ENCODE measurements around the gene RHEX. TPM values are rescaled to one million over a fixed set of nuclear protein-coding genes. Genes with fewer than 3 reads are reported as not detected.

RHEX gene
- not detected in 2 replicates for total RNA-seq

DNA sequence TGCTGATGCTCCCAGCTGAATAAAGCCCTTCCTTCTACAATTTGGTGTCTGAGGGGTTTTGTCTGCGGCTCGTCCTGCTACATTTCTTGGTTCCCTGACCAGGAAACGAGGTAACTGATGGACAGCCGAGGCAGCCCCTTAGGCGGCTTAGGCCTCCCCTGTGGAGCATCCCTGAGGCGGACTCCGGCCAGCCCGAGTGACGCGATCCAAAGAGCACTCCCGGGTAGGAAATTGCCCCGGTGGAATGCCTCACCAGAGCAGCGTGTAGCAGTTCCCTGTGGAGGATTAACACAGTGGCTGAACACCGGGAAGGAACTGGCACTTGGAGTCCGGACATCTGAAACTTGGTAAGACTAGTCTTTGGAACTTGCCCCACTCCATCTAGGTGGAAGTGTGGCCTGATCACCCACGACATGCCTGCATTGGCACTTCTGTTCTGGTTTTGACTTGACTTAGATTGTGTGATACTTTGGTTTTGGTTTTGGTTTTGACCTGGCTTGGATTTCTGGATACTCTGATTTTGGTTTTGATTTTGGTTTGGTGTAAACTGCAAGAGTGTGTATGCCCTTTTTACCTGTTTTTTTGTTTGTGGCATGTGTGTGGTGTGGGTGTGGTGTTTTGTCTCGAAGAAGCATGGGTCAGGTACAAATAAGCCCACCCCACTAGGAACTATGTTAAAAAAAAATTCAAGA is at the start of gene RHEX:
RHEX (plus strand) TSS at position 255 of the 692 bp plus-strand sequence. CDS start 44,656 bp downstream, outside the sequence.

GRCh38 chr1:206023695-206024094 is 29.3 kb upstream of the RHEX start, which contains the start of gene CTSE:
Gene CTSE (minus strand): TSS chr1:206023895. CDS start chr1:206023791, 104 bp downstream.

GRCh38 chr1:206117151-206117948 is 64.4 kb downstream of the RHEX start, which contains the start of gene AVPR1B:
Gene AVPR1B (minus strand): TSS chr1:206117388. CDS start chr1:206116890, 498 bp downstream.

Other genes with a start within 250 kb of the RHEX start
- gene SLC41A1, start 240.0 kb upstream of the RHEX start, total RNA-seq = 12.2 and 14.2 TPM in 2 replicates
- gene PM20D1, start 203.0 kb upstream of the RHEX start, total RNA-seq = not detected in 2 replicates
- not detected in 2 replicates for gene SLC26A9, start 109.7 kb upstream of the RHEX start, total RNA-seq
- 6.4 and 7.0 TPM in 2 replicates for gene RAB7B, start 49.8 kb upstream of the RHEX start, total RNA-seq
- gene CTSE, start 29.3 kb upstream of the RHEX start, total RNA-seq = not detected in 2 replicates
- gene AVPR1B, start 64.2 kb downstream of the RHEX start, total RNA-seq = not detected in 2 replicates
- gene FAM72A, start 149.7 kb downstream of the RHEX start, total RNA-seq = 3.5 and 4.1 TPM in 2 replicates
- 35.0 and 41.0 TPM in 2 replicates for gene SRGAP2, start 150.4 kb downstream of the RHEX start, total RNA-seq